Activated CD4-positive, alpha-beta T cell treated with anti-CD3 and anti-CD28 coated beads, Interleukin-2, Interleukin-4, amounts not matched to agents 100 ng/mL and 50 ng/mL, durations not matched to agents 16 hours and 8 hours (primary cell): Measurements from ENCODE around the gene ITIH4.

ENCODE experiments used
- DNase-seq: peaks from one replicate; pipeline ENCODE4 v3.0.0-alpha.2; 2020; ENCODE audit warnings: low spot score

ITIH4 gene

DNA sequence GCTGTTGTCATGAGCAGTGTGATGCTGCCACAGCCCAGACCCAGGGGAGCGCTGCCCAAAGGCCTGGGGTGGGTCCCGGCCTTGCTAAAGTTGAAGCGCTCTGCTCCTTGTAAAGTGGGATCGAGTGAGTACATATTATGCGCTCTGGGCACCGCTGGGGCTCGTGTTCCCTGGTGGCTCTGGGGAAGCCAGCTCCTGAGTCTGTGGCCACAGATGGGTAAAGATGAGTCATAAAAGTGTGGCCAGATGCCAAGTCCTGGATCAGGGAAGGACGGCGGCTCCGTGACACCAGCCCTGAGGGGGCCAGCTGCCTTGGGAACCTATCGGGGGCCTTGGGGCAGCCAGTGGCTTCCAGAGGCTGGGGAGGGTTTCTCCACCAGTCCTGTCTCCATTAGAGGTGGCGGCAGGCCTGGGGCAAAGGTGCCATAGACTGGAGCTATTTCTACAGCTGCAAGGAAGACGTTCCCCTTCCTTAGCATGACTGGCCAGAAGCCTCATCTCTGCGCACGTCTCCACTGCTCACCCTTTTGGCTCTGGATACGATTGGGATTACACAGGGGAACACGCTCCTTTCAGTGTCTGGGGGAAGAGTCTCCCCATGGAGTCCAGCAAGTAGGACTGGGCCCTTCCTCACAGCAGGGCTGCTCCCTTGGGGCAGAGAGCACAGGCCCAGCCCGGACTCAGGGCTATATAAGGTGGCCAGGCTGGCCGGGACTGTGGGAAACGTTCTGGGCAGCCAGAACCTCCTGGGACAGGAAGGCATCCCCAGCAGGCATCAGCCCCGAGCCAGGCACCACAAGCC is 1.2 kb upstream of the ITIH4 start:
- no peak for DNase-seq

DNA sequence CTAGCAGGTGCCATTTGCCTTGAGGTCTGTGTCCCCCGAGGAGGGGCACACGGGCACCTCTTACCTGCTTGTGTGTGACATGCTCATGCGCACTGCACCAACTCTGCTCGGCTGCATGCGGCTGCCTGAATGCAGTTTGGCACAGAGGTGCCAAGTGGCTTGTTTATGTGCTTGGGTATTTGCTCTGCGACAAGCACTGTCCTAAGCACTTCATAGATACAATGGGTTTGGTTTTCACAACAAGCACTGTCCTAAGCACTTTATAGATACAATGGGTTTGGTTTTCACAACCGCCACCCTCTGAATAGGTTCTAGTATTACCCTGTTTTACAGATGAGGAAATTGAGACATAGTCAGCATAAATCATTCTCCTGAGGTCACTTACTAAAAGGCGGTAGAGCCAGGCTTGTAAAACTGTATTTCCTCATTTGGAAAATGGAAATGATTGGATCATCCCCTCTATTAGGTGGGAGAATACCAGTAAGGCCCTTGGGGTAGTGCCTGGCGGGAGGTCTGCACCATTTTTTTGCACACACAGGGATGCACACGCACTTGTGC is 487 bp downstream of the ITIH4 start:
- DNase-seq: no peak

DNA sequence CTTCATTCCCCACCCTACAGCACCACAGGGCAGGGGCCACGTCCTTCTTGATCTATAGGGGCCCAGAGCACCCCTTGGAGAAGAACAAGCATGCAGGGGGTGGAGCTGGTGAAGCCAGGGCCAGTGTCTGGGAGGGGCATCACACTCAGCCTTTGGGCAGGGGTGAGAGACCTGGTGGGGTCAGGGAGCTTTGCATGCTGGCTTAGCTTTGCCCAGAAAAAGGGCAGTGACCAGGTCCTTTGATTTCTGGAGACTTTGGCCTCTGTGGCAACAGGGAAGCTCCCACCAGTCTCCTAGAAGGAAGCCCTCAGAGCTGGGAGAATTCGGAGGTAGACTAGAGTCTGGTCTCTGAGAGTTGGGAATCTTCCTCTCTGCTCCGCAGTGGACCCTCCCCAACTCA is 990 bp downstream of the ITIH4 start:
- no peak for DNase-seq

DNA sequence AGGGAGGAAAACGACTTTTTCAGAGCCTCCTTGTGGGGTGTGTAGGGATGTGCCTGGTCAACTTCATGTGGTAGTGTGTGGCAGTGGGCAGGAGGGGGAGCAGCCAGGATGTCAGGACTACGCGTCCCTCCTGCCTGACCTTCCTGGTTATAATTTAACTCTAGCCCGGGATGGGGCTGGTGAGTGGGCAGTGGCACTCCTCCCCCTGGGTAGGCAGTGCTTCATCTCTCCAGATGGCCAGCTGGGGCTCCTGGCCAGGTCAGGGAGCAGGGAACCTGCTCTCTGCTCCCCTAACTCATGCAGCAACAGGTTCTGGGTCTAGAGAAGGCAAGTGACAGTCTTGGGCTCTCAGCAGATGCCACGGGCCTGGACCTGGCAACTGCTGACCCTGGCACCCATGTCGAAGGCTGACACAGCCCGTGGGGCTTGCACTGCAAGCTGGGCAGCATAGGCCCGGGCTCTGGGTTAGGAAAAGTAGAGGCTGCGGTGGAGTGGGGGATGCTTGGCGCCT is 2.6 kb downstream of the ITIH4 start:
- no peak for DNase-seq

DNA sequence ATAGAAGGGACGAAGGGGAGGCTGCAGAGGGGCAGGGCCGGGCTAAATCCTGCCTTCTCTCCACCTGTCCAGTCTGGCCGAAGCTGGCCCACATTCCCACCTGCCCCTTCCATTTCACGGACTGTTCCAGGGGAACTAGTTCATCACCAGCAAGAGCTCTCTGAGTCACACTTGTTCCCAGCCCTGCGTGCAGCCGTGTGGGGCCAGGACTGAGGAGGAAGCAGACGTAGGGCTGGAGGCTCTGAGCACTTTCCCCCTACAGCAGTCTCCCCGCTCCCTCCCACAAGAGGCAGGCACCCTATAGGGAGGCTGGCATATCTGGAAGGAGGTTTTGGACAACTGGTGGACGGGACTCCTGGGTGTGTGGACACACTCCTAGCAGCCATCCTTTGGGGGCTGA is 3.0 kb downstream of the ITIH4 start:
- DNase-seq: no peak

DNA sequence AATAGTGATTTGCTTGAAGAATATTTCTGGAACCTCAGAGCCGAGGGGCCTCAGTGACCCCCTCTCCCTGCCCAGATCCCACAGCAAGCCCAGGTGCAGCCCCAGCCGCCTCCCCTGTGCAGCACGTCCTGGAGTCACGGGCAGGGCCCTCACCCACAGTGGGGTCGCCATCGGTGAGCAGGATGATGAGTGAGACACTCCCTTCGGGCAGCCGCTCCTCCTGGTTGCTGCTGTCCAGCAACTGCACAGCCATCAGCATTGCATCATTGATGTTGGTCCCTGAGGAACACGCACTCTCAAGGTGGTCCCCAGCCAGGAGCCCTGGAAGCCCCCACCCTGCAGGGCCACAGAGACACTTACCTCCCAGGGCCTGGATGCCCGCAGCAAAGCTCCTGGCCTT is 6.4 kb downstream of the ITIH4 start:
- DNase-seq: no peak

DNA sequence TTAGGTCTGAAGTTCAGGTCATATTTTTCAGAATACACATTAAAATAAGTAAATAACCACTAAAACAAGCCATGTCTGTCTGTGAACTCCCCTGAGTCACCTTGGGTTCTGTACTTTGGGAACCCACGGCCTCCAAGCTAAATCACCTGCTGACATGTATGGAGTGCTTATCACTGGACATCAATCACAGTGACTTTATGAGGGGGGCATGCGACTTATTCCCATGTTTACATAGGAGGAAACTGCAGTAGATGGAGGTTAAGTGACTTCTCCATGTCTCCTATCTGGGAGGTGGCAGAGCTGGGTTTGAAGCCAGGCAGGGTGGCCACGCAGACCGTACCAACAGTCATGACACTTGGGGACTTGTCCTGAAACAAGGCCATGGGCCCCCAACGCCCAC is 8.1 kb downstream of the ITIH4 start:
- no peak for DNase-seq

DNA sequence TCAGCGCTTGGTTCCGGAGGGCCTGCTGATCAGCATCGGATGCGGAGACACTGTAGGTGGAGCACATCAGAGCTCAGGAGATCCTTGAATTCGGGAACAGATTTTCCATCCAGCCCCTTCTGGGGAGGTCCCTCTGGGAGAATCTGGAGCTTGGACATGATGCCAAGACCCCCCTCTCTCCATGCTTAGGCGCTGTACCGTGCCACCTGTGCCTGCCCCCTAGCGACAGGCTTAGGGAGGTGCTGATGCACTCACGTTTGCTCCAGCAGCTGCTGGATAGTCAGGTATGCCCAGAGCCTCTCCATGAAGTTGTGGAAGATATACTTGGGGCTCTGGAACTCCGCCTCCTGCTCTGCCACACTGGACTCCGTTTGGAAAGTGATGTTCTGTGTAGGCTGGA is 9.7 kb downstream of the ITIH4 start:
- DNase-seq: peak; percentile 16

DNA sequence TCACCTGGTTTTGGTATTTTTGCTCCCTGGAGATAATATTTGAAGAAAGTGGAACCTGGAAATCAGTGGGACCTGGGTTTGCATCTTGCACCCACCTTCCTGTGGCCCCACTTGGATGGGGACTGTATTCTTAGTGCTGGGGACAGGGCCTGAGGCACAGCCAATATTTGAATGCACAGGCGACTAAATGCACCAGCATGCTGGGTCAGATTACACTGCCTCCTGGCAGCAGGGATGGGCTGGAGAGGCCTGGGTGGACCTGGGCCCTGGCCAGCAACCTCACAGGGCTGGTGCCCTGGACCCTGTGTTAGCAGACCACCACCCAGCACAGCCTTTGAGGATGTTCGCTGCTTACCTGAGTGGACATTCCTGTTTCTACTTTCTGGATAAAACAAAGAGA is 10.5 kb downstream of the ITIH4 start:
- DNase-seq: no peak

DNA sequence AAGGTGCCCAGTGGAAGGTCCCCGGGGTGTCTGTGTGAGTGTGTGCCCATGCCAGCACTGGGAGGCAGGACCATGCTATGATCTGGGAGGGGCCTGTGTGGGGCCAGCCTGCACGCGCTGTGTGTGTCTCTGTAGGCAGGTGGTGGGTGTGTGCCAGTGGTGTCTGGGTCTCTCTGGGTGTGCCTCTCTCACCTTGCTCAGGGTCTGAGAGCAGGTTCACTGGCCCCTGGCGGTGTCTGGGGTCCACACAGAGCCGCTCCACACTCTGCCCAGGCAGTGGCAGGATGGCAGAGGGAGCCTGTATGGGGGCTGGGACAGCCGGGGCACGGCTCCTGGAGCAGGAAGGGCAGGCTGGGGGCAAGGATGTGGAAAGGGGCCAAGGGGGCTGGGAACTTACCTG is 12.6 kb downstream of the ITIH4 start:
- DNase-seq: no peak

DNA sequence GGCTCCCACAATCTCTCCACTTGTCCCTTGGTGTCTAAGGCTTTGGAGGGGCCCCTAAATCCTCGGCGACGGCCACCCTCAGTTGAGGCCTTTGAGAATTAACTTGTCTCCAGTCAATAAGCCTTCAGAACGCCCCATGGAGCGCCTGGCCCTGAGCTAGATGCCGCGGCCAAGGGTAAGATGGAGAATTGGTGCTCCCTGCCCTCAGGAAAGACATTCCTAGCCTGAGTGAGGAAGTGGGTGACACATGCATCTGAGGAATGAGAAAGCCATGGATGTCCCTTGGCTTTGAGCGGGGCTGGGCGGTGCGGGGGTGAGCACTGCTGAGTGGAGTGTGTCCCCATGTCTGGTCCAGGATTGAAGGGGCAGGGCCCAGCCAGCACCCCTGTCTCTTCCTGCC is 13.3 kb downstream of the ITIH4 start:
- DNase-seq: no peak

DNA sequence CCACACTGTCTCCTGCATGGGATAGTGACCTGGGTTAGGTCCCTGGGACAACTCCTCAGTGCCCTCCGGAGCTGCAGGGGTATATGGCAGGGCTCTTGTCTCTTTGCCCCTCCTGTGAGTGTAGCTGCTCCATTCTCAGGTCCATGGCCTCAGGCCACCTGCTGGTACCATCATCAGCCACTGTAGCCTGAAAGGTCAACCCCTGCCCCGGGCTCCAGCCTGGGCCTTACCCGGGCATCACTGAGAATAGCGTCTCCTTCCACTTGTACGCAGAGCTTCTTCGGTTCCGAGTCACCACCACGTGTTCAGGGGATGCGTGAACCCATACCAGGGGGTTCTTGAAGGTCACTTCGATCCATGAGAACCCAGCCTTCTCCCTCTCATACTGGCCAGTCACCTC is 13.8 kb downstream of the ITIH4 start:
- no peak for DNase-seq

DNA sequence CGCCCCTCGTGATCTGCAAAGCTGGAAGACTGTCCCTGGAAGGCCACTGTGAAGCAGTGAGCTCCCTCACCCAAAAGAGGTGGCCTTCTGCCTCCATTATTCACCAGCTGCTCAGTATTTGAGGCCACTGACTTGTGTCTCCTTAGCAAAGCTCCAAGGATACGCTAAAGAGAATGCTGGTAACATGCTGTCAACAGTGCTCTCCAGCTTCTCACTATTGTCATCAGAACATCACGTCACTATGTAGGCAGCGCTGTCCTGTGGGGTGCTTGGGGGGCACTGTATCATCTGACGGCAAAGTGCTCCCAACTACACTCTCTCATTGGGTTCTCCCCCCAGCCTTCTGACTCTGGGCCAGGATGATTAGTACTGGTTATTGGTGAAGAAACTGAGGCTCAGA is 14.3 kb downstream of the ITIH4 start:
- DNase-seq: no peak

DNA sequence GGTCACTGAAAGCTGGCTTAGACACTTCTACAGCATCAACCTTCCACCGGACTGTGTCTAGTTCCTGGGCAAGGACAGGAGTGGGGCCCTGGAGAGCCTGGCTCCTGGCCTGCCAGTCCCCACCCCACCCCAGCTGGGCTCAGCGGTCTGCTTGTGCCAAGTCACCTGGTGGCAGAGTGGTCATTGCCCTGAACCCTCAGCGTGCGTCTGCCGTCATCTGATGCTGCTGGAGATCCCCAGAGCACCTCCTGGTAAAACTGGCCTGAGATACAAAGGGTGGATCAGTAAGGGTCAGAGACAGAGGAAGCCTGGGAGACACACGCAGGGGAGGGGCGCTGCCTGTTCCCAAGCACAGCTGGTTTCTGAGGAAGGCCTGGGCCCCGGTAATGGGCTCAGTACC is 16.7 kb downstream of the ITIH4 start:
- DNase-seq: no peak

DNA sequence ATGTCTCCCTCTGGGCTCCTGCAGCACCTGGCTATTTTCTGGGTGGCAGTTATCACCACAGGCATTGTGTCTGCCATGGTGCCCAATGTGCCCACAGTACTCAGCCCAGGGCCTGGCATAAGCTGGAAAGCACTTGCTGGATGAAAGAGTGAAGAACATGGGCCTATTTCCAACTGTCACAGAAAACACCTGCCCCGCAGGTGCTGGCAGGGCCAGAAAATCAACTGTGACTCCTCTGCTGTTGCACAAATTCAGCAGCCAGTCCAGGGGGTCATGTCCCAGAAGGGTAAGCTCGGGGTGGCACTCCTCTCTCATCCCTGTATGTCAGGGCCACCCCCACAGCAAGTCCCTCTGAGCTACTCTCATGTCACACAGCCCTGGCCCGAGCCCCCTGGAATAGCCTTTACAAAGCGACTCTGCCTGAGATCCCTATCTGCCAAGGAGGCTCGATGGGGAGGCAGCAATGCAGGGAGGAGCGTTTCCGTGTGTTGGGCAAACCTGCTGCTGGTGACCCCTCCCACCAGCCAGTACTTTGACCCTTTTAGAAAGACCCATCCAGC is 18.9 kb downstream of the ITIH4 start:
- no peak for DNase-seq

DNA sequence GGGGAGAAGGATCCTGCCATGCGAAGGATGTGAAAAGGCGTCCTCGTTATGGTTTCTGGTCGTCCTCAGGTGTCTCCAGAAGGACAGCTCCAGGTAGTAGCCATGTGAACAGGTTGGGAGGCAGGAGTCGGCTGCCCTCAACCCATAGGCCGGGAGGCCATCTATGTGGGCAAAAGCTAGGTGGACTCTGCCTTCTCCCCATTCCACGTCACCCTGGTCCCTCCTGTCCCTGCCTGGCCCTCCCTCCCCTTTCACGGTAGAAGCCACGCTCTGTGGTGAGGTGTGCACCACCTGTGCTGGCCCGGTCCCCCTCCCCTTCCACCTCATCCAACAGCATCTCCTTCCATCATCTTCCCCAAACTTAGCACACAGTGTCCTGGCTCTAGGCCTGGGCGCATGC is 19.5 kb downstream of the ITIH4 start:
- no peak for DNase-seq

DNA sequence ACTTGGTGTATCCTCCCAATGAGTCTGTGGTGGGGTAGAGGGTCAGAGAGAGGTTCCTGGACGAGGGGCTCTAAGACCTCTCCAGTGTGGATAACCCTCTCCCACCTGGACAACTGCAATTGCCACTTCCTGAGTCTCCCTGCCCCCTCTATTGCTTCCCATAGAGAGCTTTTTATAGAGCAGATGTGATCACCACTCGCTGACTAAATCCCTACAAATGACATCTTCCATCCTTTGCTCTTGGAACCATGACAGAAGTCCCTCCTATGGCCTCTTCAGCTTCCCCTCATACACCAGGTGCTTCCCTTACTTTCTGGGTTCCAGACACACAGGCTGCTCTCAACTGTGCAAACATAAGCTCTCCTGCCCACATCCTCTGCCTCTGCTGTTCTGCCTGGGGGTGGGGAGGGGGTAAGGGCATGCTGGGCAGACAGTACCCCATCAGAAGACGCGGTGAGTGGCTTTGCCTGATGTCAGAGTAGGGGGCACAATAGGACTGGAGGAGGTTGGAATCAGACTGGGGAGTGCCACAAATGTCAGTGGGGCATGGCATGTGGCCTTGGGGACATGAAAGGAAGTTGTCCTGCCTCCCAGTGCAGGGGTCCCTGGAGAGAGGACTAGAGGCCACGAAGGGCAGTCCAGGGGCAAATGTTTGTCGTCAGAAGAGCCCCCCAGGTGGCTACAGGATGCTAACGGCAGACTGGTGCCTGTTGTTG is 20.7 kb downstream of the ITIH4 start:
- DNase-seq: no peak

DNA sequence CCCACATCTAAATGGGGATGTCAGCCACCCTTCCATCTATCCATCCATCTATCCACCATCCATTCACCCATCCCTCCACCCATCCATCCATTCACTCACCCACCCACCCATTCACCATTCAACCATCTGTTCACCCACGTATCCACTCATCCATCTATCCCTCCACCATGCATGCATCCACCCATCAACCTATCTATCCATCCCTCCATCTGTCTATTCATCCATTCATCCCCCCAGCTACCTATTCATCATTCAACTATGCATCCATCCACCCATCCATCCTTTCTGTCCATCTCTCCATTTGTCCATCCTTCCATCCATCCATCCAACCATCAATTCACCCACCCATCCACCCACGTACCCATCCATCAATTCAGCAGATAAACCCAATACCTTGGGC is 21.3 kb downstream of the ITIH4 start:
- DNase-seq: no peak

DNA sequence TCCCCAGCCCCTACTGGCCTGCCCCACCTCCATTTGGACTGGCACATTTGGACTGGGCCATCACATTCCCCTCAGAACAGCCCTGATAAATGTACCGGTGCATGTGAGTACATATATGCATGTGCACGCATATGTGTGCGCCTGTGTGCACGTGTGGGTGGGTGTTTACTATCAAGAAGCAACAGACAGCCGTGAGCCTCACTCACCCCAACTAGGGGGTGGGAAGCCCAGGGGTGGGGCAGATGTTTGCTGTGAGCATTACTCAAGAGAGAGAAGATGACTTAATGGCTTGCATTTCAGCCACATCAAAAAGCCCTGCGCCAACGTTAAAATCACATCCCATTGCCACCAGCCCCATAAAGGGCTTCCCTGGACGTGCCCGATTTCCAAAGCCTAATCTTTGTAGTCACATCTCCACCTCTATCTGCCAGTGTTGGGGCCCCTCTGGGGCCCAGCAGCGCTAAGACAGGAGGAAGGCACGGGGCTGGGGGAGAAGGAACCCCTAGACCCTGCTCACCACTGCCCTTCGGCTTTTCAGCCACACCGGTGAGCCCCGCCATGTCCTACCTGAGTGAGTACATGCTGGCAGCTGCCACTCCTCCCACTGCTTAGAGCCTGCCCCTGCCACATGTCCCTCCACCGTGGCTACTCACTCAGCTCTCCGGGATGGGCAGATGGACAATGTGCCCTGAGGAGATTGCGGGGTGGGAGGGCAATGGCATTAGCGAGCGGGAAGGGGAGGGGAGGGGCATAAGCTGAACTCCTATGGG is 25.0 kb downstream of the ITIH4 start:
- DNase-seq: no peak

DNA sequence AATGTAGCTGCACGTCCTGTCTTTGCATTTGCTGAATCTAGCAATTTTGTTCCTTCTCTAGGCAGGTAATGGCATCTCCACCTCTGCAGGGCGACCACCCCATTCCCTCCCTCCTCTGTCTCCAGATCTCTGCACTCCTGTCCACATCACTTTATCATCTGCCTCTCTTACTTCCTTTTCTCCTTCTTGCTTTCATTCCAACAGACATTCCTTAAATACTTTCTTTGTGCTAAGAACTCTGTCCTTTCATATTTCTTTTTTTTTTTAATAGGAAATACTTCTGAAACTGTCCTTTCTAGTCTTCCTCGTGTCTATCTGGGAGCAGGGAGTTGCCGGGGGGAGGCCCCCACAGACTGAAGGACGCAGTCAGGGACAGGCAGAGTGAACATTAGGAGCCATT is 28.6 kb downstream of the ITIH4 start:
- DNase-seq: no peak

DNA sequence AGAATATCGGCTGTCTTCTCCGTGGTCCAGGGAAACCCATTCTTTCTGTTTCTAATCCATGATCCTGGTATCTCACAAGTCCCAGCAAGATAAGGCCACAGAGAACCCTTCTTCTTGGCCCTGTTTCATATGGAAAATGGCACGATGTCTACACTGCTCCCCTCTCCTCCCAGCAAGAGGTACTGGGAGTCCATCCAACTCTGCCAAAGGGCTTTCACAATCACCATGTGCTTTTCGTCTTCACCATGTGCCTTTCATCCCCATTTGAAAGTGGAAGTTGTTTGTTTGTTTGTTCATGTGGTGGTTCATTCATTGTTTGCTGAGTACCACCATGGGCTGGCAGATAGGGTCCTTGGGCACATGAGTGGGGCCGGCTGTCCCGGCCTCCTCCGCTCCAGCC is 30.4 kb downstream of the ITIH4 start:
- DNase-seq: no peak

DNA sequence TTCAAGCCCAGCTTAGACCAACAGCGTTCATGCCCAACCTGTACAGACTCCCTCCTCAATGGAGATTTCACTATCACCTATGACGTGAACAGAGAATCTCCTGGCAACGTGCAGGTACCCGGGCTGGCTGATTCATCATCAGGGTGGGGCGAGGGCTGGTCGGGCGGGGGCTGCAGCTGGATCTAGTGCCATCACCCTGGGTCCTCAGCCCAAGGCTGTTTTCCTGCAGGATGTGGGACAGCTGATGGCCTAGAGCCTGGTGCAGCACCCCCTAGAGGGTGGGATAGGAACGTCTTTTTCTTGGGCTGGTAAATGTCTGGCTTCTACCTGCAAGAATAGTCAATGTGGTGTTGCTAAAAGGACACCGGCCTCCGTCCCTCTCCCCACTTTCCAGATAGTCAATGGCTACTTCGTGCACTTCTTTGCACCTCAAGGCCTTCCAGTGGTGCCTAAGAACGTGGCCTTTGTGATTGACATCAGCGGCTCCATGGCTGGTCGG is 31.4 kb downstream of the ITIH4 start:
- peak; percentile 15 for DNase-seq
